BJ (cell line): ENCODE data around the gene CD69. TPM values are rescaled to one million over a fixed set of nuclear protein-coding genes. Genes with fewer than 3 reads are reported as not detected.

Source experiments
- CTCF ChIA-PET: fragments of 350-600 bp; formaldehyde crosslinking; extraction: SDS; loops from one replicate; lab custom pipeline; 2021; ENCODE audit warnings: antibody characterized with exemption, inconsistent platforms; lab: Yijun Ruan, JAX
- POLR2A ChIA-PET: fragments of 300-600 bp; sonication (Branson Sonifier 250); formaldehyde crosslinking; extraction: SDS; loops from one replicate; lab custom pipeline; 2021; ENCODE audit warnings: antibody characterized with exemption; lab: Charles Lee
- DNase-seq: peaks from one replicate; pipeline ENCODE4 v3.0.0-alpha.2; 2011; ENCODE audit warnings: low read depth
- H3K27me3 ChIP-seq: 2 replicates; pipeline ENCODE4 v1.6.0; 2011; ENCODE audit warnings: low read length; ENCODE audit not compliant: control insufficient read depth, insufficient read depth
- H3K36me3 ChIP-seq: 2 replicates; pipeline ENCODE4 v1.5.1; 2011; ENCODE audit warnings: low read length; ENCODE audit not compliant: control insufficient read depth, insufficient read depth
- H3K4me3 ChIP-seq: 2 replicates; pipeline ENCODE4 v1.5.1; 2011; ENCODE audit warnings: low read depth, mild to moderate bottlenecking, control low read depth, low read length
- polyA plus RNA-seq: library from polyadenylated mRNA; depleted of rRNA; stranded (reverse); fragments of >200 nt; gene quantifications from 2 replicates; pipeline ENCODE4 v1.2.3, GENCODE V29; 2011
- TF ChIP-seq, protein P1 (sequence below): IDR thresholded peaks from 2 replicates; pipeline ENCODE4 v1.5.1; 2011; ENCODE audit warnings: low read depth, mild to moderate bottlenecking, control low read depth, inconsistent platforms, low read length, moderate library complexity; ENCODE audit not compliant: insufficient read depth

The CD69 gene
- polyA plus RNA-seq, 1 experiment, result not detected

DNA sequence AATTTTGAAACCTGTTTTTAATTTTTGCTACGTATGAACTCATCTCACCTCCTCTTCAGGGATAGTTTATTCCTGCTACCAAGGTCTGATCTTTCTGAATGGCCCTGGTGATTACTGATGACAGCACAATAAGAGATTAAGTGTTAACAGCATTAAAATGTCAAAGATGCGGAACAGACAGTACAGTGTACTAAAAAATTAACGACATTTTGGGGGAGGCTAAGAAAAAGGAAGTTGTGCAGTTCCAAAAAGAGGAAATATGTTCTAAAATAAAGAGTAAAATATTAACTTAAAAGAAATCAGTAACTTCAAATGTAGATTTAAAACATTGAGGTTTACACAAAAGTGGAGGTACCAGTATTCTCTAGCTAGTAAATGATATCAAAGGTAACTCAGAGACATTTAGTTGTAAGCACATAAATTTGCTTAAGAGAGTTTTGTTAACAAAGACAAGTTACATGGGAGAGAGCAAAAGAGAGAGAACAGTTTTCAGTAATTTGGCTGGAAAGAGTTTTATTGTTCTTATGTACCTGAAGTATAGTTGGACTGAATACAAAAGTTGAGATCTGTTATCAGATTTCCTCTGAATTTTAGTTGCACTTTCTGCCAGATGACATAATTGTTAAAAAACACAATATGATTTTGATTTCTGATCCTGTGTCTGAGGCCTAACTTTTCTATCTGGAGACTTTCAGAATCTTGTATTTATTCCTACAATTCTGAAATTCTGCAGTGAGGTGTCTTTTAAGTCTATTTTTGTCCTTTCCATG is 23.6 kb downstream of the CD69 start:
- POLR2A ChIA-PET, result no interaction called here
- Histone ChIP-seq H3K36me3 (no peaks in the 10 kb centered on the region), H3K4me3 (no peak overlapping the region), H3K27me3 (no peaks in the 10 kb centered on the region)
- TF ChIP-seq, protein P1, sequence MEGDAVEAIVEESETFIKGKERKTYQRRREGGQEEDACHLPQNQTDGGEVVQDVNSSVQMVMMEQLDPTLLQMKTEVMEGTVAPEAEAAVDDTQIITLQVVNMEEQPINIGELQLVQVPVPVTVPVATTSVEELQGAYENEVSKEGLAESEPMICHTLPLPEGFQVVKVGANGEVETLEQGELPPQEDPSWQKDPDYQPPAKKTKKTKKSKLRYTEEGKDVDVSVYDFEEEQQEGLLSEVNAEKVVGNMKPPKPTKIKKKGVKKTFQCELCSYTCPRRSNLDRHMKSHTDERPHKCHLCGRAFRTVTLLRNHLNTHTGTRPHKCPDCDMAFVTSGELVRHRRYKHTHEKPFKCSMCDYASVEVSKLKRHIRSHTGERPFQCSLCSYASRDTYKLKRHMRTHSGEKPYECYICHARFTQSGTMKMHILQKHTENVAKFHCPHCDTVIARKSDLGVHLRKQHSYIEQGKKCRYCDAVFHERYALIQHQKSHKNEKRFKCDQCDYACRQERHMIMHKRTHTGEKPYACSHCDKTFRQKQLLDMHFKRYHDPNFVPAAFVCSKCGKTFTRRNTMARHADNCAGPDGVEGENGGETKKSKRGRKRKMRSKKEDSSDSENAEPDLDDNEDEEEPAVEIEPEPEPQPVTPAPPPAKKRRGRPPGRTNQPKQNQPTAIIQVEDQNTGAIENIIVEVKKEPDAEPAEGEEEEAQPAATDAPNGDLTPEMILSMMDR, result no peak
- DNase-seq, result no peak
- CTCF ChIA-PET, result no interaction called here

DNA sequence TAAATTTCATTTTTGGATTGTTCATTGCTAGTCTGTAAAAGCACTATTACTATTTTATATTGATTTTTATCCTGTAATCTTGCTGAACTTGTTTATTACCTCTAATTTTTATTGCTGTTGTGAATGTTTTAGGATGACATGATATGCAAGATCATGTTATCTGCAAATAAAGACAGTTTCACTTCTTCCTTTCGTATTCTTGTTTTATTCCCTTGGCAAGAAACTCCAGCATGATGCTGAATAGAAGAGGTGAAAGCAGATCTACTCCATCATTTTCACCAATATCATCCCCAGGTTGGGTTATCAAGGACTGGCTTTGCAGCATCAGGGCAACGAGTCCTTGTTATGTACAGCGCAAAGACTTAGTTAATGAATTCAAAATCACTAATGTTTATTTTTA is 25.1 kb downstream of the CD69 start:
- Histone ChIP-seq H3K36me3 (no peaks in the 10 kb centered on the region), H3K4me3 (no peak overlapping the region), H3K27me3 (no peaks in the 10 kb centered on the region)
- CTCF ChIA-PET, result interaction anchor here (1.1 kb wide), 1 partner anchor 15 kb away, joined by 3 read pairs; no protein-coding TSS in a partner anchor
- DNase-seq, result no peak
- POLR2A ChIA-PET, result no interaction called here
- TF ChIP-seq, protein P1, result no peak

DNA sequence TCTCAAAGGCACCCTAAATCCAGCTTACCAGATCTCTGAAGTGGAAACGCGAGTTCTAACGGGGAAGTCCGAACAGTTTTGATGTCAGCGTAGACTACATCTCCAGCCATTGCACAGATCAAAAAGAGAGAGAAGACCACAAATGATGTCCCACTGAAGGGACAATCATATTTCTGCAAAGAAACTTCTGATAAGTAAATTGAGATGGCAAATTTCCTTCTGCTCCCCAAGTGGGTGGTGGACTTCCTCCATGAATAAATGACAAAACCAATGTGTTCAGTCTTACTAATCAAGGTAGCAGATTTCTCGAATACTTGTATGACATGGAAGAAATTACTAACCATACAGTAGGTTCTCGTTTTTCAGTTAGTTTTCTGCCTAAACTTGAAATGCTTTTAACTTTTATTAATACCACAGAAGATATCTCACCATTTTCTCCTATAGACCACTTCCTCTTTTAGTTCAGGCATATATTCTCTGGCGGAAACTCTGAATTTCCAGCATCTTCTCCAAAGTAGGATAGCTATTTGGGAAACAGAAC is 27.7 kb downstream of the CD69 start, which contains the start of gene CLECL1:
CLECL1 (minus strand) TSS at position 177 of the 541 bp plus-strand sequence.
- no peak for DNase-seq
- CTCF ChIA-PET, result interaction anchor here (1.2 to 1.5 kb wide), 2 partner anchors 11 to 22 kb away, joined by 3 to 7 read pairs; no protein-coding TSS in a partner anchor

DNA sequence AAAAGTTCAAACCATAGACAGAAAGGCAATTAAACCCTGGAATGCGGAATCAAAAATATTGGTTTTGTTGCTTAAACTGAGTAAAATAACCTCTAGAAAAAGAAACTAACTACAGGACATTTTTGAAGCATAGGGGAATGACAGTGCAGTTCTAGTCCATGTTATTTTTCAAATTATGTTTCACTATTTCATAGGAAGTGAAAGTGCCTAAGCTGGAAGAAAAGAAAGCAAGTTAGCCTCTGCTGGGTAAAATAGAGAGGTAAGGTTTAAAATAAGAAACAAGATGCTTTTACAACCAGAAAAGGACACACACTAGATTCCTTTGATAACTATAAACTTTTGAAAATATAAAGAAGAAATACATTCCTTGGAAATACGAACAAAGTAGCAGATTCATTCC is 28.9 kb downstream of the CD69 start:
- CTCF ChIA-PET, result interaction anchor here (1.0 to 1.1 kb wide), 2 partner anchors 17 to 19 kb away, joined by 3 read pairs; no protein-coding TSS in a partner anchor
- POLR2A ChIA-PET, result no interaction called here
- no peak for DNase-seq
- Histone ChIP-seq H3K36me3 (no peaks in the 10 kb centered on the region), H3K27me3 (no peaks in the 10 kb centered on the region), H3K4me3 (no peak overlapping the region)
- TF ChIP-seq, protein P1, result no peak

More for the DNA sequence above, 27.7 kb downstream of the CD69 start, which contains the start of gene CLECL1:
- no peaks in the 10 kb centered on the region for H3K36me3 ChIP-seq
- H3K4me3 ChIP-seq, result no peak within 1 kb of the TSS
- TF ChIP-seq, protein P1, result no peak
- no peaks in the 10 kb centered on the region for H3K27me3 ChIP-seq
- POLR2A ChIA-PET, result no interaction called here

DNA sequence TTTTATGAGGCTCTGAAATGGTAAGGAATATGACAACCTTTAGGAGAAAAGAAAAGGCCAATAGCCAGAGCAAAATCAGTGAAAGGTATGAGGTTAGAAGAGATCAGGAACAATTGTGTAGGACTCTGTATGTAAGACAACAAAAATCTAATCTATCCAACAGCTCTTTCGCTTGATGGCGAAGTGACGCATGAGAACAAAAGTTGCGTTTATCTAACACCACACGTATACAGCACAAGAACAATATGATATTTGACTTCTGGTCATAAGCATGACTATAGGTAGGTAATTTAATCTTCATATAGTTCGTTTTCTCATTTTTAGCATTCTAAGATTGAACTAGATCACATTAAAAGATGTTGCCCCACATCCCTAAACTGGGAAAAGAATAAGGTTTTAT is 29.3 kb downstream of the CD69 start:
- TF ChIP-seq, protein P1, result no peak
- no peak for DNase-seq
- ChIA-PET CTCF (interaction anchor here (1.0 to 2.0 kb wide), 3 partner anchors 17 to 23 kb away, joined by 3 to 8 read pairs (median 3); no protein-coding TSS in a partner anchor), POLR2A (no interaction called here)
- no peak overlapping the region for H3K4me3 ChIP-seq
- H3K36me3 ChIP-seq, result no peaks in the 10 kb centered on the region
- no peaks in the 10 kb centered on the region for H3K27me3 ChIP-seq
